ENCODE data around the gene LGALS8. TPM values are rescaled to one million over a fixed set of nuclear protein-coding genes. Genes with fewer than 3 reads are reported as not detected.
A peak's percentile ranks its signal among the peaks of the same experiment; 100 is the strongest.

LGALS8 gene
- total RNA-seq, 1 experiment from 2014 or later = 221 TPM

- CTCF ChIA-PET = interaction anchor here (0.6 kb wide), 1 partner anchor 971 kb away, joined by 10 read pairs; no protein-coding TSS in a partner anchor
Observed at GRCh38 chr1:236520445-236521005, 3.3 kb upstream of the LGALS8 start.

More at GRCh38 chr1:236520445-236521005, 3.3 kb upstream of the LGALS8 start:
- Histone ChIP-seq H3K27ac (ENCODE audit: low read length) (peak overlapping the region; percentile 100), H3K4me3 (ENCODE audit: low read depth in 2 of 2, low read length in 2 of 2) (no peak overlapping the region), H3K4me1 (ENCODE audit: control insufficient read depth, insufficient read depth, low read length) (peaks cover 46% of the 10 kb centered on the region), H3K9me3 (ENCODE audit: control insufficient read depth, insufficient read depth, low read depth, low read length) (no peaks in the 10 kb centered on the region), H3K36me3 (ENCODE audit: control insufficient read depth, insufficient read depth, low read length) (no peaks in the 10 kb centered on the region; the same call in 1 of the 2 replicates), H3K27me3 (ENCODE audit: control insufficient read depth, insufficient read depth, low read length) (no peaks in the 10 kb centered on the region)
- TF ChIP-seq CTCF (IDR thresholded peaks at IDR 0.05) (no peak), SIN3A (IDR thresholded peaks at IDR 0.05; ENCODE audit: borderline replicate concordance, insufficient read depth, low read depth, low read length) (no peak), TCF7L2 (IDR thresholded peaks at IDR 0.05; ENCODE audit: low read depth, low read length) (no peak), REST (IDR thresholded peaks at IDR 0.05; ENCODE audit: insufficient read depth in 1 of 2, low read depth in 2 of 2, low read length in 1 of 2) (no peak), POLR2AphosphoS5 (IDR thresholded peaks at IDR 0.05; ENCODE audit: low read depth, low read length) (no peak)
- in situ Hi-C loops (cut with HindIII; ENCODE audit: low pct_unique_long_range_greater_than_20kb, low sequenced_read_pairs) (no loop called here), intact Hi-C loops (cut with micrococcal nuclease; ENCODE audit: unreplicated experiment) (loop anchor here (5.0 kb wide), 1 partner anchor 123 kb away; no protein-coding TSS in a partner anchor)
- no peak for DNase-seq (ENCODE audit: low read depth, low spot score)
- BruUV-seq (replicated peaks) = no TSS peak
- ATAC-seq = no peak
- POLR2A ChIA-PET = no interaction called here
